GM21717 (cell line): Measurements from ENCODE around the gene ZNF860.
"Not testable (repeated sequence)": the region's sequence is repeated elsewhere in the genome, so short reads cannot be mapped to it uniquely, and the experiment has no call there.

Experiments
- ATAC-seq: cut with Tn5 transposase; IDR thresholded peaks from one replicate; pipeline ENCODE4 v1.9.1; 2021; ENCODE audit warnings: mild to moderate bottlenecking, moderate library complexity; ENCODE audit not compliant: unreplicated experiment

ZNF860 gene

GRCh38 chr3:31996195-31996594 is 14.6 kb downstream of the ZNF860 start:
- ATAC-seq: no peak

GRCh38 chr3:31997500-31997899 is 15.9 kb downstream of the ZNF860 start:
- ATAC-seq: no peak

GRCh38 chr3:31999907-32000439 is 18.4 kb downstream of the ZNF860 start:
- no peak for ATAC-seq

GRCh38 chr3:32000877-32001276 is 19.3 kb downstream of the ZNF860 start:
- ATAC-seq: no peak

- no peak for ATAC-seq
Measured at GRCh38 chr3:32002561-32003368, 21.2 kb downstream of the ZNF860 start.

- ATAC-seq: no peak
Measured at GRCh38 chr3:32003380-32003779, 21.8 kb downstream of the ZNF860 start.

- ATAC-seq: no peak
Measured at GRCh38 chr3:32004113-32004765, 22.7 kb downstream of the ZNF860 start.

- no peak for ATAC-seq
Measured at GRCh38 chr3:32009101-32009500, 27.6 kb downstream of the ZNF860 start.

GRCh38 chr3:32009957-32010356 is 28.4 kb downstream of the ZNF860 start:
- no peak for ATAC-seq

- ATAC-seq: not testable (repeated sequence)
Measured at GRCh38 chr3:32010699-32011098, 29.1 kb downstream of the ZNF860 start.

GRCh38 chr3:32015638-32016037 is 34.1 kb downstream of the ZNF860 start:
- ATAC-seq: not testable (repeated sequence)

GRCh38 chr3:32017286-32017685 is 35.7 kb downstream of the ZNF860 start:
- no peak for ATAC-seq

GRCh38 chr3:32018757-32019564 is 37.4 kb downstream of the ZNF860 start:
- peak; percentile 61 for ATAC-seq

- ATAC-seq: no peak
Measured at GRCh38 chr3:32021155-32021554, 39.6 kb downstream of the ZNF860 start.

- ATAC-seq: no peak
Measured at GRCh38 chr3:32021748-32022147, 40.2 kb downstream of the ZNF860 start.

GRCh38 chr3:32022947-32023346 is 41.4 kb downstream of the ZNF860 start:
- ATAC-seq: no peak

- no peak for ATAC-seq
Measured at GRCh38 chr3:32026593-32026992, 45.0 kb downstream of the ZNF860 start.

GRCh38 chr3:32037932-32038267 is 56.4 kb downstream of the ZNF860 start:
- ATAC-seq: no peak

GRCh38 chr3:32041316-32041715 is 59.8 kb downstream of the ZNF860 start:
- no peak for ATAC-seq
